DOHH2 (cell line): ENCODE data around the gene PLK1.

Source experiments
- CTCF ChIP-seq: fragments of 200-600 bp; sonication (generic); IDR thresholded peaks from one replicate; pipeline ENCODE4 v1.5.1; 2014; ENCODE audit warnings: antibody characterized with exemption, mild to moderate bottlenecking, low read depth, low read length; ENCODE audit not compliant: poor library complexity, severe bottlenecking
- EZH2phosphoT487 ChIP-seq: fragments of 200-600 bp; sonication (generic); IDR thresholded peaks from 2 replicates; pipeline ENCODE4 v1.6.1; 2017; ENCODE audit warnings: borderline replicate concordance, mild to moderate bottlenecking, antibody characterized with exemption, low read length, moderate library complexity, mixed read lengths

GRCh38 chr16:23687034-23687808, 8.5 kb downstream of the PLK1 start:
- TF ChIP-seq CTCF (no peak), EZH2phosphoT487 (no peak)
